DMS 273 (cell line): ENCODE results near the gene UMOD.

Experiments used
- DNase-seq: peaks from one replicate; lab custom pipeline; 2025; ENCODE audit not compliant: unreplicated experiment; lab: John Stamatoyannopoulos, UW

The UMOD gene

GRCh38 chr16:20364051-20364450 lies 11.5 kb upstream of the UMOD start:
- DNase-seq, result no peak

- DNase-seq, result no peak
Measured at GRCh38 chr16:20363191-20363590, 10.7 kb upstream of the UMOD start.

GRCh38 chr16:20359997-20360396 lies 7.5 kb upstream of the UMOD start:
- DNase-seq, result peak; percentile 16

- DNase-seq, result no peak
Measured at GRCh38 chr16:20355114-20355782, 2.7 kb upstream of the UMOD start.

- no peak for DNase-seq
Measured at GRCh38 chr16:20353379-20353778, 864 bp upstream of the UMOD start.

- no peak for DNase-seq
Measured at GRCh38 chr16:20349615-20350014, 2.9 kb downstream of the UMOD start.

GRCh38 chr16:20348365-20349185 lies 3.9 kb downstream of the UMOD start:
- no peak for DNase-seq

- no peak for DNase-seq
Measured at GRCh38 chr16:20347666-20348364, 4.7 kb downstream of the UMOD start.

- no peak for DNase-seq
Measured at GRCh38 chr16:20344611-20345010, 7.9 kb downstream of the UMOD start.

GRCh38 chr16:20339744-20340143 lies 12.8 kb downstream of the UMOD start:
- DNase-seq, result no peak

- DNase-seq, result no peak
Measured at GRCh38 chr16:20336955-20337354, 15.6 kb downstream of the UMOD start.

- no peak for DNase-seq
Measured at GRCh38 chr16:20334396-20334795, 18.1 kb downstream of the UMOD start.

GRCh38 chr16:20333120-20333519 lies 19.4 kb downstream of the UMOD start:
- DNase-seq, result no peak

- DNase-seq, result no peak
Measured at GRCh38 chr16:20332411-20332810, 20.1 kb downstream of the UMOD start.

GRCh38 chr16:20331635-20332034 lies 20.9 kb downstream of the UMOD start:
- no peak for DNase-seq

- DNase-seq, result no peak
Measured at GRCh38 chr16:20329392-20330138, 22.9 kb downstream of the UMOD start.

- no peak for DNase-seq
Measured at GRCh38 chr16:20327444-20328041, 25.0 kb downstream of the UMOD start, which contains the start of gene GP2. GP2 (minus strand) TSS chr16:20327513; CDS start chr16:20326431, 1,082 bp downstream.

GRCh38 chr16:20326321-20326720 lies 26.2 kb downstream of the UMOD start:
- no peak for DNase-seq

- no peak for DNase-seq
Measured at GRCh38 chr16:20325005-20325404, 27.5 kb downstream of the UMOD start.

- DNase-seq, result no peak
Measured at GRCh38 chr16:20323591-20324117, 28.9 kb downstream of the UMOD start.
